H1 (cell line): ENCODE data around the gene BRIP1. TPM values are rescaled to one million over a fixed set of nuclear protein-coding genes. Genes with fewer than 3 reads are reported as not detected.

Experiments
- CTCF ChIA-PET: fragments of 300-600 bp; sonication (Branson Sonifier 250); formaldehyde crosslinking; loops from one replicate; lab custom pipeline; 2021; ENCODE audit not compliant: partially characterized antibody; lab: Charles Lee
- POLR2A ChIA-PET: fragments of 300-600 bp; sonication (Branson Sonifier 250); formaldehyde crosslinking; loops from one replicate; lab custom pipeline; 2021; ENCODE audit warnings: inconsistent platforms; ENCODE audit not compliant: partially characterized antibody; lab: Charles Lee
- DNase-seq, 2 experiments: peaks; one replicate each; pipeline versions ENCODE4 v3.0.0 to v3.0.0-alpha.2; 2010 to 2022; ENCODE audit warnings: low spot score in 2 of 2, low read depth in 1 of 2, mixed read lengths in 1 of 2
- FAIRE-seq: peaks from 2 replicates; lab custom pipeline; 2011; peaks lifted over from hg19 to GRCh38; lab: Jason Lieb, UNC
- H2AFZ ChIP-seq: 2 replicates; pipeline ENCODE4 v1.8.1; 2012; ENCODE audit warnings: low read length, inconsistent platforms
- H2AK5ac ChIP-seq: 2 replicates; pipeline ENCODE4 v1.6.1; 2013; ENCODE audit warnings: low read depth, low read length
- H2BK120ac ChIP-seq: replicated peaks from 2 replicates; pipeline ENCODE3; 2013; ENCODE audit warnings: low read depth, low read length, inconsistent platforms
- H2BK12ac ChIP-seq: 2 replicates; pipeline ENCODE4 v1.6.1; 2013; ENCODE audit warnings: low read depth, low read length
- H2BK15ac ChIP-seq: 2 replicates; pipeline ENCODE4 v1.6.1; 2013; ENCODE audit warnings: low read length
- H2BK20ac ChIP-seq: 2 replicates; pipeline ENCODE4 v1.6.1; 2013; ENCODE audit warnings: low read length
- H2BK5ac ChIP-seq: 2 replicates; pipeline ENCODE4 v1.6.1; 2013; ENCODE audit warnings: low read depth, low read length
- H3K14ac ChIP-seq: 2 replicates; pipeline ENCODE4 v1.6.1; 2013; ENCODE audit warnings: inconsistent platforms; ENCODE audit not compliant: insufficient read length
- H3K18ac ChIP-seq: 2 replicates; pipeline ENCODE4 v1.6.1; 2013; ENCODE audit warnings: low read length; ENCODE audit errors: extremely low read depth
- H3K23ac ChIP-seq: 2 replicates; pipeline ENCODE4 v1.6.1; 2013; ENCODE audit warnings: inconsistent platforms; ENCODE audit not compliant: insufficient read length
- H3K23me2 ChIP-seq: 2 replicates; pipeline ENCODE4 v1.6.1; 2013; ENCODE audit warnings: low read depth, low read length
- H3K27ac ChIP-seq: 2 replicates; pipeline ENCODE4 v1.6.1; 2011; ENCODE audit warnings: low read depth, low read length, inconsistent platforms
- H3K27me3 ChIP-seq, 4 experiments: replicated peaks in 1 of 4; 1 replicate in 1 of 4; 2 replicates in 3 of 4; pipeline versions ENCODE4 v1.6.1 to v1.8.1; 2011 to 2013; ENCODE audit warnings: low read length in 3 of 4, mild to moderate bottlenecking in 3 of 4, inconsistent platforms in 2 of 4, mixed read lengths in 2 of 4, moderate library complexity in 1 of 4; ENCODE audit not compliant: control insufficient read depth in 3 of 4, insufficient read depth in 3 of 4; ENCODE audit errors: extremely low read depth in 1 of 4
- H3K36me3 ChIP-seq, 4 experiments: 2 replicates each; pipeline versions ENCODE4 v1.6.1 to v1.8.1; 2011 to 2013; ENCODE audit warnings: mild to moderate bottlenecking in 4 of 4, low read length in 3 of 4, moderate library complexity in 2 of 4, control low read depth in 1 of 4, inconsistent platforms in 1 of 4; ENCODE audit not compliant: insufficient read depth in 4 of 4, control insufficient read depth in 2 of 4
- H3K4ac ChIP-seq: replicated peaks from 2 replicates; pipeline ENCODE3; 2013; ENCODE audit warnings: low read length, low read depth, mixed read lengths, inconsistent platforms; ENCODE audit not compliant: insufficient read length
- H3K4me1 ChIP-seq, 4 experiments: replicated peaks in 1 of 4; 1 replicate in 1 of 4; 2 replicates in 3 of 4; pipeline versions ENCODE4 v1.6.1 to v1.8.1; 2011 to 2013; ENCODE audit warnings: low read length in 3 of 4, inconsistent platforms in 2 of 4, mixed read lengths in 1 of 4; ENCODE audit not compliant: insufficient read depth in 4 of 4, control insufficient read depth in 3 of 4
- H3K4me2 ChIP-seq, 2 experiments: 2 replicates each; pipeline versions ENCODE4 v1.6.1 to v1.8.1; 2011 to 2013; ENCODE audit warnings: low read depth in 2 of 2, low read length in 2 of 2, control low read depth in 1 of 2, inconsistent platforms in 1 of 2, mild to moderate bottlenecking in 1 of 2; ENCODE audit not compliant: insufficient read depth in 1 of 2
- H3K4me3 ChIP-seq, 4 experiments: fragments of 200-600, 300-600 bp in 1 of 4; sonication (generic), shearing (Covaris generic), sonication (Bioruptor Twin) in 1 of 4; 2 replicates each; pipeline versions ENCODE4 v1.5.1 to v1.8.1; 2011 to 2016; ENCODE audit warnings: low read length in 4 of 4, low read depth in 3 of 4, control low read depth in 2 of 4, inconsistent platforms in 2 of 4, mild to moderate bottlenecking in 2 of 4, mixed read lengths in 1 of 4, moderate library complexity in 1 of 4; ENCODE audit not compliant: insufficient read depth in 2 of 4; ENCODE audit errors: extremely low read depth in 1 of 4
- H3K56ac ChIP-seq: replicated peaks from 2 replicates; pipeline ENCODE3; 2013; ENCODE audit warnings: low read depth, mild to moderate bottlenecking, mixed read lengths, low read length, inconsistent platforms; ENCODE audit not compliant: insufficient read length
- H3K79me1 ChIP-seq: 2 replicates; pipeline ENCODE4 v1.6.1; 2013; ENCODE audit warnings: low read depth, low read length, control low read depth
- H3K79me2 ChIP-seq, 2 experiments: 2 replicates each; pipeline versions ENCODE4 v1.6.1 to v1.8.1; 2012 to 2013; ENCODE audit warnings: low read length in 2 of 2, mild to moderate bottlenecking in 2 of 2, inconsistent platforms in 1 of 2; ENCODE audit not compliant: insufficient read depth in 2 of 2, control insufficient read depth in 1 of 2
- H3K9ac ChIP-seq, 4 experiments: replicated peaks in 1 of 4; 1 replicate in 1 of 4; 2 replicates in 3 of 4; pipeline versions ENCODE4 v1.6.1 to v1.8.1; 2011 to 2013; ENCODE audit warnings: low read depth in 3 of 4, low read length in 3 of 4, control low read depth in 2 of 4, mild to moderate bottlenecking in 2 of 4, moderate library complexity in 2 of 4, inconsistent platforms in 1 of 4; ENCODE audit errors: extremely low read depth in 1 of 4
- H3K9me3 ChIP-seq, 2 experiments: 2 replicates each; pipeline versions ENCODE4 v1.6.1 to v1.8.1; 2012 to 2013; ENCODE audit warnings: mild to moderate bottlenecking in 2 of 2, moderate library complexity in 2 of 2, control low read depth in 1 of 2, inconsistent platforms in 1 of 2, low read depth in 1 of 2, low read length in 1 of 2, mixed read lengths in 1 of 2; ENCODE audit not compliant: insufficient read depth in 2 of 2
- H4K20me1 ChIP-seq, 2 experiments: replicated peaks in 1 of 2; 2 replicates each; pipeline versions ENCODE3 to v1.8.1; 2011 to 2013; ENCODE audit warnings: inconsistent platforms in 2 of 2, low read length in 2 of 2, mild to moderate bottlenecking in 1 of 2; ENCODE audit not compliant: insufficient read depth in 2 of 2, control insufficient read depth in 1 of 2
- H4K5ac ChIP-seq: 2 replicates; pipeline ENCODE4 v1.6.1; 2013; ENCODE audit warnings: low read length, low read depth, mixed read lengths, inconsistent platforms; ENCODE audit not compliant: insufficient read length
- H4K8ac ChIP-seq: 2 replicates; pipeline ENCODE4 v1.8.0; 2013; ENCODE audit warnings: mild to moderate bottlenecking, moderate library complexity, low read length, inconsistent platforms; ENCODE audit not compliant: insufficient read depth; ENCODE audit errors: extremely low read depth
- H4K91ac ChIP-seq: replicated peaks from 2 replicates; pipeline ENCODE3; 2013; ENCODE audit warnings: low read length, mixed read lengths, inconsistent platforms; ENCODE audit not compliant: insufficient read length
- EGR1 ChIP-seq: IDR thresholded peaks from 2 replicates; pipeline ENCODE4 v1.6.1; 2011; ENCODE audit warnings: low read depth, low read length, borderline replicate concordance
- NRF1 ChIP-seq: IDR thresholded peaks from 2 replicates; pipeline ENCODE4 v1.6.1; 2011; ENCODE audit warnings: mild to moderate bottlenecking, low read depth, low read length, improper control_type of control experiment
- SP2 ChIP-seq: IDR thresholded peaks from 2 replicates; pipeline ENCODE4 v1.6.1; 2012; ENCODE audit warnings: mild to moderate bottlenecking, low read length, inconsistent platforms
- WGBS, 2 experiments: shearing (Covaris generic) in 1 of 2; methylation state at CpG; one replicate each; pipeline versions ENCODE4 v1.1.6 to v1.1.7; 2013 to 2015; ENCODE audit warnings: low lambda C conversion rate in 2 of 2, mixed read lengths in 2 of 2, inconsistent platforms in 1 of 2, low coverage in 1 of 2, missing lambda C conversion rate in 1 of 2; ENCODE audit not compliant: insufficient replicate concordance in 2 of 2, insufficient coverage in 1 of 2, insufficient read length in 1 of 2; ENCODE audit errors: extremely low coverage in 1 of 2, missing lambda C conversion rate in 1 of 2; 5-methylcytosine and 5-hydroxymethylcytosine counted together
- polyA plus RNA-seq, 7 experiments: library from polyadenylated mRNA; depleted of rRNA in 3 of 7; stranded (reverse) in 5 of 7; unstranded in 2 of 7; fragments of >200 nt in 5 of 7; fragments of 200-250 nt in 2 of 7; gene quantifications; 1 replicate in 5 of 7; 2 replicates in 1 of 7; 4 replicates in 1 of 7; pipeline versions ENCODE4 v1.2.1 to v1.2.3, GENCODE V29; 2011 to 2013; ENCODE audit warnings: missing spikeins in 2 of 7, mixed read lengths in 2 of 7
- total RNA-seq: library from RNA; stranded (reverse); fragmentation: NEBNext Ultra II Directional; extraction: Animal tissue kit (Norgen Biotek cat#: 25700); gene quantifications from 2 replicates; pipeline ENCODE4 v1.2.1, GENCODE V29; 2021

BRIP1 gene
- total and polyA plus RNA-seq, 2 of the 8 experiments (the other 6 are each of a cell fraction or from before 2014, with no cell fraction given) = 5.8 to 19.2 TPM

GRCh38 chr17:61680921-61681320 is 182.4 kb downstream of the BRIP1 start:
- Histone ChIP-seq H3K4ac (no peak overlapping the region), H3K4me1 (no peaks in the 10 kb centered on the region), H3K9ac (no peak overlapping the region), H2AFZ (no peak overlapping the region), H3K56ac (no peak overlapping the region), H3K4me2 (no peak overlapping the region), H2BK20ac (no peak overlapping the region), H3K79me2 (no peaks in the 10 kb centered on the region), H2AK5ac (no peak overlapping the region), H3K27me3 (no peaks in the 10 kb centered on the region), H3K9me3 (no peaks in the 10 kb centered on the region), H4K20me1 (no peaks in the 10 kb centered on the region), H3K14ac (no peak overlapping the region), H3K18ac (no peak overlapping the region), H2BK5ac (no peak overlapping the region), H4K5ac (no peak overlapping the region), H3K4me3 (no peak overlapping the region), H3K27ac (no peak overlapping the region), H3K23ac (no peak overlapping the region), H2BK120ac (no peak overlapping the region), H3K36me3 (peaks cover 0 to 3% (median 0%) of the 10 kb centered on the region in 4 experiments; a peak in 1 of 8 replicates), H4K91ac (no peak overlapping the region), H3K79me1 (no peaks in the 10 kb centered on the region), H3K23me2 (no peaks in the 10 kb centered on the region), H4K8ac (no peak overlapping the region), H2BK12ac (no peak overlapping the region), H2BK15ac (no peak overlapping the region)
- DNase-seq (no peak), FAIRE-seq (no peak)
- WGBS, 2 experiments = 94% methylated on average over 10 of the region's 10 CpGs; no CpG with 5 or more reads in 1 of the 2 experiments
- ChIA-PET CTCF (interaction anchor here (0.8 kb wide), 1 partner anchor 9 kb away, joined by 3 read pairs; no protein-coding TSS in a partner anchor), POLR2A (interaction anchor here (0.6 kb wide), 1 partner anchor 9 kb away, joined by 3 read pairs; no protein-coding TSS in a partner anchor)
- TF ChIP-seq SP2 (no peak), NRF1 (no peak), EGR1 (no peak)
